D341Med (cell line): ENCODE data around the gene HK2.
"Not testable (repeated sequence)": the region's sequence is repeated elsewhere in the genome, so short reads cannot be mapped to it uniquely, and the experiment has no call there.

Source experiments
- DNase-seq: peaks from one replicate; pipeline ENCODE4 v3.0.0; 2012; ENCODE audit warnings: low spot score

The HK2 gene

GRCh38 chr2:74834792-74835755 is 1.1 kb downstream of the HK2 start:
- peak; percentile 80 for DNase-seq

GRCh38 chr2:74835831-74836674 is 2.1 kb downstream of the HK2 start:
- peak; percentile 67 for DNase-seq

- no peak for DNase-seq
Observed at GRCh38 chr2:74836675-74837401, 2.9 kb downstream of the HK2 start.

GRCh38 chr2:74841641-74842040 is 7.7 kb downstream of the HK2 start:
- no peak for DNase-seq

GRCh38 chr2:74843433-74843832 is 9.5 kb downstream of the HK2 start:
- DNase-seq, result no peak

GRCh38 chr2:74843899-74844298 is 10.0 kb downstream of the HK2 start:
- no peak for DNase-seq

GRCh38 chr2:74844752-74845151 is 10.8 kb downstream of the HK2 start:
- DNase-seq, result no peak

- DNase-seq, result no peak
Observed at GRCh38 chr2:74845217-74845751, 11.4 kb downstream of the HK2 start.

- DNase-seq, result no peak
Observed at GRCh38 chr2:74845991-74846390, 12.1 kb downstream of the HK2 start.

- no peak for DNase-seq
Observed at GRCh38 chr2:74846481-74846880, 12.6 kb downstream of the HK2 start.

GRCh38 chr2:74847070-74847858 is 13.3 kb downstream of the HK2 start:
- DNase-seq, result no peak

GRCh38 chr2:74849228-74849892 is 15.4 kb downstream of the HK2 start:
- no peak for DNase-seq

- DNase-seq, result no peak
Observed at GRCh38 chr2:74850496-74851190, 16.7 kb downstream of the HK2 start.

- no peak for DNase-seq
Observed at GRCh38 chr2:74851191-74851566, 17.3 kb downstream of the HK2 start.

- not testable (repeated sequence) for DNase-seq
Observed at GRCh38 chr2:74853360-74853759, 19.4 kb downstream of the HK2 start.

GRCh38 chr2:74854401-74854800 is 20.5 kb downstream of the HK2 start:
- DNase-seq, result no peak

GRCh38 chr2:74855114-74855707 is 21.3 kb downstream of the HK2 start:
- DNase-seq, result peak; percentile 58

GRCh38 chr2:74856004-74856578 is 22.2 kb downstream of the HK2 start:
- DNase-seq, result no peak

GRCh38 chr2:74856599-74856998 is 22.7 kb downstream of the HK2 start:
- DNase-seq, result no peak
